NCI-H460 (cell line): ENCODE data around the gene ETS2. TPM values are rescaled to one million over a fixed set of nuclear protein-coding genes. Genes with fewer than 3 reads are reported as not detected.
"Not testable (repeated sequence)": the region's sequence is repeated elsewhere in the genome, so short reads cannot be mapped to it uniquely, and the experiment has no call there.

ENCODE experiments used
- DNase-seq: peaks from one replicate; pipeline ENCODE4 v3.0.0-alpha.2; 2016; ENCODE audit warnings: low read depth; ENCODE audit errors: extremely low read depth
- total RNA-seq: library from RNA; depleted of rRNA; stranded (reverse); fragments of >200 nt; shearing (Covaris generic); gene quantifications from 2 replicates; pipeline ENCODE4 v1.2.3, GENCODE V29; 2014

The ETS2 gene
- total RNA-seq, 1 experiment from 2014 or later, result 7.2 TPM

- no peak for DNase-seq
These were observed 26.1 kb downstream of the ETS2 start for GRCh38 chr21:38831526-38832467.

- DNase-seq, result no peak
These were observed 26.9 kb downstream of the ETS2 start for GRCh38 chr21:38832664-38833063.

GRCh38 chr21:38833117-38833516 lies 27.4 kb downstream of the ETS2 start:
- no peak for DNase-seq

- DNase-seq, result no peak
These were observed 29.0 kb downstream of the ETS2 start for GRCh38 chr21:38834725-38835124.

- DNase-seq, result no peak
These were observed 32.2 kb downstream of the ETS2 start for GRCh38 chr21:38837806-38838461.

GRCh38 chr21:38838598-38839327 lies 33.0 kb downstream of the ETS2 start:
- no peak for DNase-seq

- no peak for DNase-seq
These were observed 33.9 kb downstream of the ETS2 start for GRCh38 chr21:38839328-38840286.

- DNase-seq, result no peak
These were observed 34.9 kb downstream of the ETS2 start for GRCh38 chr21:38840456-38841300.

- DNase-seq, result no peak
These were observed 35.7 kb downstream of the ETS2 start for GRCh38 chr21:38841472-38841871.

GRCh38 chr21:38842079-38842478 lies 36.4 kb downstream of the ETS2 start:
- no peak for DNase-seq

GRCh38 chr21:38843379-38843778 lies 37.6 kb downstream of the ETS2 start:
- DNase-seq, result no peak

- no peak for DNase-seq
These were observed 38.2 kb downstream of the ETS2 start for GRCh38 chr21:38843806-38844503.

GRCh38 chr21:38845374-38845773 lies 39.6 kb downstream of the ETS2 start:
- DNase-seq, result not testable (repeated sequence)

GRCh38 chr21:38847556-38847955 lies 41.8 kb downstream of the ETS2 start:
- DNase-seq, result no peak

- DNase-seq, result no peak
These were observed 42.5 kb downstream of the ETS2 start for GRCh38 chr21:38848187-38848609.

- DNase-seq, result no peak
These were observed 44.0 kb downstream of the ETS2 start for GRCh38 chr21:38849776-38850175.

GRCh38 chr21:38850277-38850951 lies 44.7 kb downstream of the ETS2 start:
- DNase-seq, result no peak

- no peak for DNase-seq
These were observed 45.4 kb downstream of the ETS2 start for GRCh38 chr21:38851101-38851500.
